NK-92 treated with Interleukin-12 subunit alpha and Interleukin-12 subunit beta, amount 100 ng/mL, for 24 hours (cell line): Measurements from ENCODE around the gene NCAPH2.

Source experiments
- DNase-seq: peaks from one replicate; lab custom pipeline; 2025; lab: John Stamatoyannopoulos, UW

NCAPH2 gene

GRCh38 chr22:50490531-50491308 is 17.3 kb upstream of the NCAPH2 start:
- no peak for DNase-seq

- no peak for DNase-seq
These were observed 10.9 kb upstream of the NCAPH2 start for GRCh38 chr22:50497093-50497492.

GRCh38 chr22:50498322-50498890 is 9.6 kb upstream of the NCAPH2 start:
- DNase-seq, result no peak

GRCh38 chr22:50500452-50500851 is 7.6 kb upstream of the NCAPH2 start:
- no peak for DNase-seq

- no peak for DNase-seq
These were observed 5.9 kb upstream of the NCAPH2 start for GRCh38 chr22:50502096-50502495.

GRCh38 chr22:50502628-50503474 is 5.2 kb upstream of the NCAPH2 start:
- DNase-seq, result no peak

- DNase-seq, result no peak
These were observed 4.4 kb upstream of the NCAPH2 start for GRCh38 chr22:50503475-50504145.

- no peak for DNase-seq
These were observed 3.4 kb upstream of the NCAPH2 start for GRCh38 chr22:50504369-50505211.

- DNase-seq, result no peak
These were observed 2.7 kb upstream of the NCAPH2 start for GRCh38 chr22:50505276-50505775.

- DNase-seq, result no peak
These were observed 2.0 kb upstream of the NCAPH2 start for GRCh38 chr22:50505776-50506610.

- DNase-seq, result no peak
These were observed 1.2 kb upstream of the NCAPH2 start for GRCh38 chr22:50506611-50507420.

DNA sequence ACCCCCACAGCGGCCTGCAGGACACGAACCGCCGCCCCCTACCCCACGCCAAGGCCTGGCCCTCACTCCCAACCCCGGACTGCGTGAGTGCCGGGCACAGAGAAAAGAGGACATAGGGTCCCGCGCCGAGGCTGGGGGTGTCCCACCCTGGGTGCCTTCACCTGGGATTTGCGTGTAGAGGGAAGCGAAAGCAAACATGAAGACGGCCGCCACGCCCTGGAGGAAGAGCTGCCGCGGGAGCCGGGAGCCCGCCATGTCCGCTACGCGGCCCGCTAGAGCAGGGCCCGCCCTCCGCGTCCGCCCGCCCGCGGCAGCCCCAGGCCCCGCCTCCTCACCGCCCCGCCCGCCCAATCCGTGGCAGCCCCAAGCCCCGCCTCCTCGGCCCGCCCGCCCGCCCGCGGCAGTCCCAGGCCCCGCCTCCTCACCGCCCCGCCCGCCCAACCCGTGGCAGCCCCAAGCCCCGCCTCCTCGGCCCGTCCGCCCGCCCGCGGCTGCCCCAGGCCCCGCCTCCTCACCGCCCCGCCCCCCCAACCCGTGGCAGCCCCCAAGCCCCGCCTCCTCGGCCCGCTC is 518 bp upstream of the NCAPH2 start, which contains the start of gene LMF2:
Gene LMF2 (minus strand): TSS at position 282 of the 570 bp plus-strand sequence. CDS start 27 bp downstream, at position 255.
- no peak for DNase-seq

DNA sequence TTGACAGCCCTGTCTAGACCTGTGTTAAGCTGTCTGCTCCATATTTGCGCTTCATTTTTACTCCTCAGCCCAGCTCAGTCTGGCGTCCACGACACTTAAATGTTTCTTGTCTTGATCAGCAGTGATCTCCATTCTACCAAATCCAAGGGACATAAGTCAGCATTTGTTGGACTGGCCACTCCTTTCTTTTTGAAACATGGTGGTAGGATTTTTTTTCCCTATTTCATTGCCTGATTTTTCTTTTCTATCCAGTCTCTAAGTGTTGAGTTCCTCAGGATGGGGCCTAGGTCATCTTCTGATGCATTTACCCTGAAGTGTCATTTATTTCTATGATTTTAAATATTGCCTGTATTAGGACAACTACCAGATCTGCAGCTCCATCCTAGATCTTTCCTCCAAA is 873 bp downstream of the NCAPH2 start:
- no peak for DNase-seq

GRCh38 chr22:50513175-50513574 is 5.2 kb downstream of the NCAPH2 start:
- DNase-seq, result no peak

- DNase-seq, result no peak
These were observed 8.0 kb downstream of the NCAPH2 start for GRCh38 chr22:50516068-50516467.

DNA sequence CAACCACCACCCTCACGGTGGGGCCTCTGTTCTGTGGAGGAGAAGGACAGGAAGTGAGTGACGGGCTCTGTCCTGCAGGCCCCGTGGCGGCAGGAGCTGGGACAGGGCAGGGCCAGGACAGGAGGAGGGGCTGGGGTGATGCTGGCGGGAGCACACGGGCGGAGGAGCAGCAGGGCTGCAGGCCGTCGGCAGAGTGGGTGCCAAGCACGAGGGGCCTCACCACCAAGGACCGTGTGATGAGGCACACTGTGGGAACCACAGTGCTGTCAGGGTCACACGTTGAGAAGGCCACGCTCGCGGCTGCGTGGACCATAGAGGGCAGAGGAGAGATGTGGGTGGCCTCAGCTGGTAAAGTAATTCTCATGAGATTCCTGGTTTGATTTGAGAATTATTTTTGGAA is 8.9 kb downstream of the NCAPH2 start:
- no peak for DNase-seq

DNA sequence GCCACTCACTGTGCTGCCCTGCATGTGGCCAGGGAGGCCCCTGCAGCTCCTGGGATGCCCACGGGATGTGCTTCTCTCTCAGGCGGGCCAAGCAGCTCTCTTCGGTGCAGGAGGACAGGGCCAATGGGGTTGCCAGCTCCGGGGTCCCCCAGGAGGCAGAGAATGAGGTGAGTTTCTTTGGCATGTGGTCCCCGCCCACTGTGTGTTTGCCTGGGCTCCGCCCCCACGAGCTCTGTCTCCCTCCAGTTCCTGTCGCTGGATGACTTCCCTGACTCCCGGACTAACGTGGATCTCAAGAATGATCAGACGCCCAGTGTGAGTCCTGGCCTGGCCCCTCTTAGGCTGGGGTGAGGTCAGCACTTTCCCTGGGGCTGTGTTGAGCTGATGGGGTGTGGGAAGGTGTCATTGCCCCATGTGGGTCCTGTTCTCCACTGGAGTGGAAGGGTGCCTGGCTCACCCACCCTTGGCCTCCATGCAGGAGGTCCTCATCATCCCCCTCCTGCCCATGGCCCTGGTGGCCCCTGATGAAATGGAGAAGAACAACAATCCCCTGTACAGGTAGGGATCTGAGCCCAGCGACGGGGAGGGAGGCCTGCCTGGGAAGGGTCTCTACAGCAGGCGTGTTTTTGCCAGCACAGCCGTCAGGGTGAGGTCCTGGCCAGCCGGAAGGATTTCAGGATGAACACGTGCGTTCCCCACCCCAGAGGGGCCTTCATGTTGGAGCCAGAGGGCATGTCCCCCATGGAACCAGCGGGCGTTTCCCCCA is 9.7 kb downstream of the NCAPH2 start:
- DNase-seq, result no peak

DNA sequence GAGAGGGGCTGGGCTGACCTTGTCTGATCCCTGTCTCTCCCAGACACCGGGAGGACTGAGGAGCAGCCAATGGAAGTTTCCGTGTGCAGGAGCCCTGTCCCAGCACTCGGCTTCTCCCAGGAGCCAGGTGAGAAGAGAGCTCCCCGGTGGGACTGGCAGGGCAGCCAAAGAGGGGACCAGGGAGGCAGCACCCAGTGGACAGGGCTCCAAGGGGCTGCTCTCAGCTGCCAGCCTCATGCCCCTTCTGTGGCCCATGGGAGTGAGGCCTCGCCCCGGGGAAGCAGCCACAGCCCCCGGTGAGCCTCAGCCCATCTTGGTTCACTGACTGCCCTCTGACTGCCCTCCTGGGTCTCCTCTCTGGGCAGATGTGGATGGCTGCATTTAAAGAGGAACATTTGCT is 10.6 kb downstream of the NCAPH2 start:
- no peak for DNase-seq
